ENCODE results near the gene RNASE8. TPM values are rescaled to one million over a fixed set of nuclear protein-coding genes. Genes with fewer than 3 reads are reported as not detected.

RNASE8 gene
- total RNA-seq, 1 donor from 2014 or later: not detected

DNA sequence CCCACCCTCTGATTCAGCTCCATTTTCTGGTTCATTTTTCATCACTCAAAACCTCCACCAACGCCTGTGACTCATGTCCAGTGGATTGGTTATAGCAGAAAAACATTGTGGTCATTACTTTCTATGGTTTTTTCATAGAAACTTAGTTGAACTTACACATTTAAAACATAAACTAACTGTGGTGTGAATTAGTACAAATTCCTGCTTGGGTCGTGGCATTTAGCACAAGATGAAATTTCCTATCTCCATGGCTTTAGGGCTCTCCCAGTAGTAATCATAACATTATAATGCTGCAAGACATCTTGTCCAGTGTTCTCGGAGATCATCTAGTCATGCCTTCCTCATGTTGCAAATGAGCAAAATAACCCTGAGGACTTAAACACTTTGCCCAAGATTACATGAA is 8.3 kb upstream of the RNASE8 start:
- H3K27ac ChIP-seq (ENCODE audit: low read depth, low read length): no peak overlapping the region
- no peak overlapping the region for H3K9ac ChIP-seq (ENCODE audit: low read depth in 1 of 3, low read length in 3 of 3)
- no peaks in the 10 kb centered on the region for H3K27me3 ChIP-seq (ENCODE audit: control insufficient read depth in 3 of 3, insufficient read depth in 3 of 3, low read length in 3 of 3)
- H3K4me3 ChIP-seq (ENCODE audit: low read length in 3 of 3): no peak overlapping the region
- H3K36me3 ChIP-seq (ENCODE audit: control insufficient read depth in 3 of 3, insufficient read depth in 3 of 3, low read length in 3 of 3): no peaks in the 10 kb centered on the region
- no peaks in the 10 kb centered on the region for H3K9me3 ChIP-seq (ENCODE audit: control insufficient read depth in 3 of 3, low read length in 3 of 3)
- H3K4me1 ChIP-seq (ENCODE audit: control insufficient read depth in 3 of 3, insufficient read depth in 3 of 3, low read length in 3 of 3): peaks cover 10 to 19% (median 12%) of the 10 kb centered on the region in 3 donors

DNA sequence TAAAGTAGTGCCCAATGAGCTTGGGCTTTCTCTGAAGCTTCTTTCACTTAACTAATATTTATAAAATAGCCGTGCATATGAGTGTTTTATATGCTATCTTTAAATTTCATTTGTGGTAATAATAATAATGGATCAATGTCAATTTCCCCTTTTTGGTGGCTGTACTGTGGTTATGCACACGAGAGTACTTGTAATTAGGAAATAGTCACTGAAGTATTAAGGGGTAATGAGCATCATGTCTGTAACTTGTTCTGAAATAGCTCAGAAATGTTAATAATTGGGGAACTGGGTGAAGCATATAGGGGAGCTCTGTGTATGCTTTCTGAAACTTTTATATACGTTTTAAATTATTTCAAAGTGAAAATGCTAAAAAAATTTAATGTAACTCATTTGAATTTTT is 7.0 kb upstream of the RNASE8 start:
- Histone ChIP-seq H3K4me3 (ENCODE audit: low read length in 3 of 3) (no peak overlapping the region), H3K27ac (ENCODE audit: low read depth, low read length) (no peak overlapping the region), H3K9ac (ENCODE audit: low read depth in 1 of 3, low read length in 3 of 3) (no peak overlapping the region), H3K27me3 (ENCODE audit: control insufficient read depth in 3 of 3, insufficient read depth in 3 of 3, low read length in 3 of 3) (no peaks in the 10 kb centered on the region), H3K4me1 (ENCODE audit: control insufficient read depth in 3 of 3, insufficient read depth in 3 of 3, low read length in 3 of 3) (peaks cover 8 to 14% (median 8%) of the 10 kb centered on the region in 3 donors), H3K36me3 (ENCODE audit: control insufficient read depth in 3 of 3, insufficient read depth in 3 of 3, low read length in 3 of 3) (no peaks in the 10 kb centered on the region), H3K9me3 (ENCODE audit: control insufficient read depth in 3 of 3, low read length in 3 of 3) (no peaks in the 10 kb centered on the region)

DNA sequence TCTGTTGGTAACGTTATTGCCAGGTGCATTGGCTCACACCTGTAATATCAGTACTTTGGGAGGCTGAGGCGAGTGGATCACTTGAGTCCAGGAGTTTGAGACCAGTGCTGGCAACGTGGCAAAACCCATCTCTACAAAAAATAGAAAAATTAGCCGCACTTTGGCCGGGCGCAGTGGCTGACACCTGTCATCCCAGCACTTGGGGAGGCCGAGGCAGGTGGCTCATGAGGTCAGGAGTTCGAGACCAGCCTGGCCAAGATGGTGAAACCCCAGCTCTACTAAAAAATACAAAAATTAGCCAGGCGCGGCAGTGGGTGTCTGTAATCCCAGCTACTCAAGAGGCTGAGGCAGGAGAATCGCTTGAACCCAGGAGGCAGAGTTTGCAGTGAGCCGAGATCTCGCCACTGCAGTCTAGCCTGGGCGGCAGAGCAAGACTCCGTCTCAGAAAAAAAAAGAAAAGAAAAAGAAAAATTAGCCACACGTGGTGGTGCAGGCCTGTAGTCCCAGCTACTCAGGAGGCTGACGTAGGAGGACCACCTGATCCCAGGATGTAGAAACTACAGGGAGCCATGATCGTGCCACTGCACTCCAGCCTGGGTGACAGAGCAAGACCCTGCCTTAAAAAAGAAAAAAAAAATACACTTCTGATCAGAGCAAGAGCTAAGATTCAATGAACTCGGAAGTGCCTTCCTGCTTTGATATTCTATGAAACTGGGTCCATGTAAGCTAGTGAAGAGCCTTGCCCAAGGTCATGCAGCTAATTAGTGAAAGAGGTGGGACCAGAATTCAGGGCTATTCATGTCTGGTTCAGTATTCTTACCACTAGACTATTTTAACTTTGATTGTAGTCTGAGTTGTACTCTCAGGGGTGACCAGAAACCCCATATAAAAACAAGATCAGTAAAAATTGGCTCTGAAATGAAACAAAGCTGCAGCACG is 4.2 kb upstream of the RNASE8 start:
- no peak overlapping the region for H3K9ac ChIP-seq (ENCODE audit: low read depth in 1 of 3, low read length in 3 of 3)
- H3K4me1 ChIP-seq (ENCODE audit: control insufficient read depth in 3 of 3, insufficient read depth in 3 of 3, low read length in 3 of 3): peaks cover 0 to 2% (median under 1%) of the 10 kb centered on the region in 3 donors
- H3K9me3 ChIP-seq (ENCODE audit: control insufficient read depth in 3 of 3, low read length in 3 of 3): no peaks in the 10 kb centered on the region
- H3K36me3 ChIP-seq (ENCODE audit: control insufficient read depth in 3 of 3, insufficient read depth in 3 of 3, low read length in 3 of 3): no peaks in the 10 kb centered on the region
- H3K27me3 ChIP-seq (ENCODE audit: control insufficient read depth in 3 of 3, insufficient read depth in 3 of 3, low read length in 3 of 3): no peaks in the 10 kb centered on the region
- no peak overlapping the region for H3K4me3 ChIP-seq (ENCODE audit: low read length in 3 of 3)
- H3K27ac ChIP-seq (ENCODE audit: low read depth, low read length): no peak overlapping the region

DNA sequence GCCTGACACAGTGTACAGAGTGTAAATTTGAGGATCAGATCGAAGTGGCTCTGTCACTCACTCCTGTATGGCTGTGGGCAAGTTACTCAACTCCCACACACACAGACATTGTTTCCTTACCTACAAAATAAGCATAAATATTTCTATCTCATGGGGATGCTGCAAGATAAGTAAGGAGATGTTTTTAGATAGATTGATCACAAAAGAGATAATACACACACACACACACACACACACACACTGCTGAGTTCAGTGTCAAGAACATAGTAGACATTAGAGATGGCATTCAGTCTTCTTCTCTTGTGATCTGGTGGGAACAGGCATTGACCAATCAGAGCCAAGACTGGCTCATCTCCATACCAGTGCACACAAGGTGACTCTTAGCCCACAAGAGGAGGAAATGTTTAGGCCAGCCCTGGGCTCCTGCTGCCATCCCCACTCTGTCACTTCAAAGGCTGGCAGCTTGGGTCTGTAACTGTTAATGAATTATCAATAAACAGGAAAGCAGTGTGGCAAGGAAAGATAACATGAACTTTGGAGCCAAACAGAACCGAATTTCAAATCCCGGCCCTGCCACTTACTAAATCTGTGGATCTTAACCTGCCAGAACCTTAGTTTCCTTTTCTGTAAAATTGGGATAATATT is 3.4 kb upstream of the RNASE8 start:
- Histone ChIP-seq H3K4me1 (ENCODE audit: control insufficient read depth in 3 of 3, insufficient read depth in 3 of 3, low read length in 3 of 3) (no peaks in the 10 kb centered on the region), H3K9ac (ENCODE audit: low read depth in 1 of 3, low read length in 3 of 3) (no peak overlapping the region), H3K27ac (ENCODE audit: low read depth, low read length) (no peak overlapping the region), H3K36me3 (ENCODE audit: control insufficient read depth in 3 of 3, insufficient read depth in 3 of 3, low read length in 3 of 3) (no peaks in the 10 kb centered on the region), H3K4me3 (ENCODE audit: low read length in 3 of 3) (no peak overlapping the region), H3K27me3 (ENCODE audit: control insufficient read depth in 3 of 3, insufficient read depth in 3 of 3, low read length in 3 of 3) (no peaks in the 10 kb centered on the region), H3K9me3 (ENCODE audit: control insufficient read depth in 3 of 3, low read length in 3 of 3) (no peaks in the 10 kb centered on the region)

DNA sequence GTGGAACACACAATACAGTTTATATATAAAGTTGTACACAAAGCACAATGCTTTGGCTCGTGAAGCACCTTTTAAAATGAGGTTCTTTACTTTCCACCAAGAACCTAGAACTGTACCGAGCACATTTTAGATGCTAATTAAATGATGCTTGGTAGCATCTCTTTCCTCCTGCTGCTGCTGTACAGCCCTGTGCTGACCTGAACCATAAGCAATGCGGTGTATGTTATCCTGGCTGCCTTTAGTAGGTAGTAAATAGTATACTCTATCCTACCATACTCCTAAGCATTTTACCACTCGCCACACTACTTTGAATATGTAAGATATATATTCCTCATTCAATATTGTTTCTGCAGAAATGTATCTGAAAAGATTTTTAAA is 2.9 kb upstream of the RNASE8 start:
- H3K9me3 ChIP-seq (ENCODE audit: control insufficient read depth in 3 of 3, low read length in 3 of 3): no peaks in the 10 kb centered on the region
- H3K27ac ChIP-seq (ENCODE audit: low read depth, low read length): no peak overlapping the region
- H3K27me3 ChIP-seq (ENCODE audit: control insufficient read depth in 3 of 3, insufficient read depth in 3 of 3, low read length in 3 of 3): no peaks in the 10 kb centered on the region
- no peak overlapping the region for H3K9ac ChIP-seq (ENCODE audit: low read depth in 1 of 3, low read length in 3 of 3)
- H3K4me1 ChIP-seq (ENCODE audit: control insufficient read depth in 3 of 3, insufficient read depth in 3 of 3, low read length in 3 of 3): no peaks in the 10 kb centered on the region
- no peak overlapping the region for H3K4me3 ChIP-seq (ENCODE audit: low read length in 3 of 3)
- no peaks in the 10 kb centered on the region for H3K36me3 ChIP-seq (ENCODE audit: control insufficient read depth in 3 of 3, insufficient read depth in 3 of 3, low read length in 3 of 3)

DNA sequence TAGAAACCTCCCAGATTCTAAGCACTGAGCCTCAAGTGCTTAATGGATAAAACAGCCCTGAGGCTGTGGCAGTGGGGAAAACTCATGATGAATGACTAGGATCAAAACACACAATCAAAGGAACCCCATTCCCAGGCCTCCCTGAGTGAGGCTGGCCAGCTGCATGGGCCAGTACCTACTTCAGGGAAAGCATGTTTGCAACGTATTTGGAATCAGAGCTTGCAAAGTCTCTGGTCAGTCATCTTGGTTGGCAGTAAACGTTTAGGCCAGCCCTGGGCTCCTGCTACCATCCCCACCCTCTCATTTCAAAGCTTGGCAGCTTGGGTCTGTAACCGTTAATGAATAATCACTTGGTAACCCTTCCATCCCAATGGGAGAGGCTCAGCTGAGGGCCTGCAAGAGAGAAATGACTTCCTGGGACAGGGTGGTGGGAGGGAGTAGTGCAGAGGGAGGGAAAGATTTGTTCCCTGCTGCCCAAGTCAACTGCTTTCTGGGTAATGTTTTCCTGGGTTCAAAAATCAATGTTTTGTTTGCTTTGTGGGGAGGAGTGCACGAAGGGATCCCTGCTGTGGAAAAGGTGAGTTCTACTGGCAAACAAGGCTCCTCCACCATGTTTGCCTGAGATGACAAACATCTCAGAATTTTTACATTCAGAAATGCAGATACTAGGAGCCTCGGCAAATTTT is 2.0 kb upstream of the RNASE8 start:
- Histone ChIP-seq H3K4me3 (ENCODE audit: low read length in 3 of 3) (no peak overlapping the region), H3K27me3 (ENCODE audit: control insufficient read depth in 3 of 3, insufficient read depth in 3 of 3, low read length in 3 of 3) (no peaks in the 10 kb centered on the region), H3K27ac (ENCODE audit: low read depth, low read length) (no peak overlapping the region), H3K4me1 (ENCODE audit: control insufficient read depth in 3 of 3, insufficient read depth in 3 of 3, low read length in 3 of 3) (no peaks in the 10 kb centered on the region), H3K9ac (ENCODE audit: low read depth in 1 of 3, low read length in 3 of 3) (no peak overlapping the region), H3K36me3 (ENCODE audit: control insufficient read depth in 3 of 3, insufficient read depth in 3 of 3, low read length in 3 of 3) (no peaks in the 10 kb centered on the region), H3K9me3 (ENCODE audit: control insufficient read depth in 3 of 3, low read length in 3 of 3) (no peaks in the 10 kb centered on the region)

DNA sequence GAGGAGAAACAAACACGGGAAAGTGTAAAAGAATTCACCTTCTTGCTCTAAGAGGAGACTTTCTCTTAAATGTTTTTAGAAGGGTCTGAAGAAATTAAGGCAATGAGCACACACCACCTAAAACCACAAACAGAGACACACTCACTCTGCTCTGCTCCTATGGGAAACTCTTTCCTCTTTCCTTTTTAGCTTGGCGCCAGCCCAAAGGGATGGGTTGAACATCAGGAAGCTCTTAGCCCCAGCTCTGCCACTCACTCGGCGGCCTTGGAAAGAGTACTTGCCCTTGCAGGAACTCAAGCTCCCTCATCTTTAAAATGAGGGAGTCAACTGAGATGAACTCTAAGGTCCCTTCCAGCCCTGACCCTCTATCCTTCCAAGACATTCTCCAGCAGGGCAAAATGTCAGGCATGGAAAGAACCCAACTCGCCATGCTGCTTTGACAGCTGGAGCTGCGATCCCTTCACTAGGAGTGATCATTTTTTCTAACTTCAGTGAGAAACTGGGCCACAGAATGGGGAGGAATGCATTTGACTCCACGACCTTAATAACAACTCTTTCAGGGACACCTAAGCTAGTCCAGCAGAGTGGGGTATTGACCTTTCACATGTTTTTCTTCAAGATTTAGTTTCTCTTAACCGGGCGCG is 980 bp upstream of the RNASE8 start:
- Histone ChIP-seq H3K9ac (ENCODE audit: low read depth in 1 of 3, low read length in 3 of 3) (no peak overlapping the region), H3K36me3 (ENCODE audit: control insufficient read depth in 3 of 3, insufficient read depth in 3 of 3, low read length in 3 of 3) (no peaks in the 10 kb centered on the region), H3K27ac (ENCODE audit: low read depth, low read length) (no peak overlapping the region), H3K4me3 (ENCODE audit: low read length in 3 of 3) (no peak overlapping the region), H3K9me3 (ENCODE audit: control insufficient read depth in 3 of 3, low read length in 3 of 3) (no peaks in the 10 kb centered on the region), H3K27me3 (ENCODE audit: control insufficient read depth in 3 of 3, insufficient read depth in 3 of 3, low read length in 3 of 3) (no peaks in the 10 kb centered on the region), H3K4me1 (ENCODE audit: control insufficient read depth in 3 of 3, insufficient read depth in 3 of 3, low read length in 3 of 3) (no peaks in the 10 kb centered on the region)

DNA sequence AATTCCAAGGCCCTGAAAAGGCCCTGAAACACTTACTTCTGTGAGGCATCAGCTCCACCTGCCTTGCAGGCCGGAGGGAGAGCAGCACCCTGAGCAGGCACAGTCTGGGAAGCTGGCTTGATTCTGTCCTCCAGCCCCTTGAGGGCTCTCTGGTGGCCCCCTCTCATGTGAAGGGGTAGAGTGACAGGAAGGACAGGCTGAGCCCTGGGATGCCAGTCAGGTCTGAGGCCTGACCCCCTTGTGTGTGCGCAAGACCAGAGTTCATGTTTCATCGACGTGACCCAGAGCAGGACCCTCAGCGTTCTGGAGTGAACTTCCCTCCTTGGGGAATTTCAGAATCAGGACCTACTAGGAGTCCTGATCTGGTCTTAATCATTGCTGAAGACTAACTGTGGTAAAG is 1.3 kb downstream of the RNASE8 start:
- Histone ChIP-seq H3K9ac (ENCODE audit: low read depth in 1 of 3, low read length in 3 of 3) (no peak overlapping the region), H3K4me3 (ENCODE audit: low read length in 3 of 3) (no peak overlapping the region), H3K27me3 (ENCODE audit: control insufficient read depth in 3 of 3, insufficient read depth in 3 of 3, low read length in 3 of 3) (no peaks in the 10 kb centered on the region), H3K36me3 (ENCODE audit: control insufficient read depth in 3 of 3, insufficient read depth in 3 of 3, low read length in 3 of 3) (no peaks in the 10 kb centered on the region), H3K27ac (ENCODE audit: low read depth, low read length) (no peak overlapping the region), H3K9me3 (ENCODE audit: control insufficient read depth in 3 of 3, low read length in 3 of 3) (no peaks in the 10 kb centered on the region), H3K4me1 (ENCODE audit: control insufficient read depth in 3 of 3, insufficient read depth in 3 of 3, low read length in 3 of 3) (peaks cover 0 to 5% (median 0%) of the 10 kb centered on the region in 3 donors)

DNA sequence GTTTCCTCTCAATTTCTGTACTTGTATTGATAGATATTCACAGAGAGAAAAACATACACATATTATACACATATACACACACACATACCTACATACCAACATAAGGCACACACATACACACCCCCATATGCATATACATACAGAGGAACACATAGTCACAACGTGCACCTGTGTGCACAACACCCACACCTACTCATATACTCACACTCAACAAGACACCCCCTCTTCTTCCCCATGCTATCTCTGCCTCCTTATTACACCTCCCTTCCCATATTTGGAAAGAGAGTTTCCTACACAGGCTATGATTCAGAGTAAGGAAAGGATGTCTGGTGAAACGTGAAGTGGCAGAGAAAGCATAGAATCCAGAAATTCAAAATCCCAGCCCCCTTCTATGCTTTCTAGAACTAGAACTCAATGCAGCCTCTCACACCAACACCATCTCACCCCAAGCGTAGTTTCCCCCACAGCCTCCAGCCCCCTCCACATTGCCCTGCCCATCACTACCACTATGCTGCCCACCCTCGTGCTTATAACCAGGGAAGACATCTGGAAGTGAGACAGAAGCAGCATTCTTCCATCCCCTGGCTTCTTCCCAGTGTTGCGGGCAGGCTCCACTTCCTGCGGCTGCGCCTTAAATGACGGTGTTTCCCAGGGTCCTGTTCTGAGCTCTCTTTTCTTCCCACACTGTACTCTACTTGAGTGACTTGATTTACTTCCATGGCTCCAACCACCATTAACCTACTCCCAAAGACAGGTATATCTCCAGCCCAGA is 2.4 kb downstream of the RNASE8 start:
- Histone ChIP-seq H3K27ac (ENCODE audit: low read depth, low read length) (no peak overlapping the region), H3K27me3 (ENCODE audit: control insufficient read depth in 3 of 3, insufficient read depth in 3 of 3, low read length in 3 of 3) (no peaks in the 10 kb centered on the region), H3K9me3 (ENCODE audit: control insufficient read depth in 3 of 3, low read length in 3 of 3) (no peaks in the 10 kb centered on the region), H3K4me3 (ENCODE audit: low read length in 3 of 3) (no peak overlapping the region), H3K4me1 (ENCODE audit: control insufficient read depth in 3 of 3, insufficient read depth in 3 of 3, low read length in 3 of 3) (peaks cover 0 to 5% (median 0%) of the 10 kb centered on the region in 3 donors), H3K9ac (ENCODE audit: low read depth in 1 of 3, low read length in 3 of 3) (no peak overlapping the region), H3K36me3 (ENCODE audit: control insufficient read depth in 3 of 3, insufficient read depth in 3 of 3, low read length in 3 of 3) (no peaks in the 10 kb centered on the region)
